DOHH2 (cell line): Measurements from ENCODE around the gene NAV2.

Experiments used
- CTCF ChIP-seq: fragments of 200-600 bp; sonication (generic); IDR thresholded peaks from one replicate; pipeline ENCODE4 v1.5.1; 2014; ENCODE audit warnings: antibody characterized with exemption, mild to moderate bottlenecking, low read depth, low read length; ENCODE audit not compliant: poor library complexity, severe bottlenecking
- EZH2phosphoT487 ChIP-seq: fragments of 200-600 bp; sonication (generic); IDR thresholded peaks from 2 replicates; pipeline ENCODE4 v1.6.1; 2017; ENCODE audit warnings: borderline replicate concordance, mild to moderate bottlenecking, antibody characterized with exemption, low read length, moderate library complexity, mixed read lengths

GRCh38 chr11:19820100-19820499 lies 107.5 kb downstream of the NAV2 start:
- TF ChIP-seq CTCF (no peak), EZH2phosphoT487 (no peak)
